Loucy (cell line): Measurements from ENCODE around the gene RAB30.
A peak's percentile ranks its signal among the peaks of the same experiment; 100 is the strongest.

Experiments
- CTCF ChIP-seq: fragments of 200-600 bp; sonication (generic); conservative IDR thresholded peaks from 2 replicates; pipeline ENCODE4 v1.5.1; 2014; ENCODE audit warnings: mild to moderate bottlenecking, antibody characterized with exemption, low read length
- EZH2phosphoT487 ChIP-seq: fragments of 200-600 bp; IDR thresholded peaks from 2 replicates; pipeline ENCODE4 v1.6.1; 2018; ENCODE audit warnings: antibody characterized with exemption, mild to moderate bottlenecking, moderate library complexity, borderline replicate concordance

- TF ChIP-seq CTCF = peak; percentile 47
- TF ChIP-seq EZH2phosphoT487 = no peak
Observed at GRCh38 chr11:82989628-82990404, 81.9 kb downstream of the RAB30 start.
